Stimulated activated CD8-positive, alpha-beta memory T cell treated with anti-CD3 and anti-CD28 coated beads, Interleukin-12 subunit alpha, Interleukin-12 subunit beta, amount 100 ng/mL, for 4 hours (primary cell): ENCODE measurements around the gene UTS2R.
"Not testable (repeated sequence)": the region's sequence is repeated elsewhere in the genome, so short reads cannot be mapped to it uniquely, and the experiment has no call there.

ENCODE experiments used
- DNase-seq: peaks from one replicate; pipeline ENCODE4 v3.0.0-alpha.2; 2020; ENCODE audit warnings: low read depth

UTS2R gene

DNA sequence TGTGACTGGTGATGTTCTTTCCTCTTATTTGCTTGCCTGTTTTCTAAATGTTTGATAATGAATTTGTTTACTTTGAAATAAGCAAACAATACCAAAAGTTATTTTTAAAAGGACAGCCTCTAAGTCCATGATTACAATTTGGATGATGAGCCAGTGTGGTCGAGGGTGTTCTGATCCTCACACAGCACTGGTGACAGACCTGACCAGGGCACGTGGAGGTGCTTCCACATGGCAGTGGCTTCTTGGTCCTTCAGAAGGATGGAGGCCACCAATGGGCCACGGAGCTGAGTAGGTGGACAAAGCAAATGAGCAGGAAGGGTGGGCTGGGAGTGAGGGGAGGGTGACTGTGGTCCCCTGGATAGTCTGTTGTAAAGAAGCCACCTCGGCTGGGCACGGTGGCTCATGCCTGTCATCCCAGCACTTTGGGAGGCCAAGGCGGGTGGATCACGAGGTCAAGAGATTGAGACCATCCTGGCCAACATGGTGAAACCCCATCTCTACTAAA lies 16.7 kb upstream of the UTS2R start:
- DNase-seq: no peak

DNA sequence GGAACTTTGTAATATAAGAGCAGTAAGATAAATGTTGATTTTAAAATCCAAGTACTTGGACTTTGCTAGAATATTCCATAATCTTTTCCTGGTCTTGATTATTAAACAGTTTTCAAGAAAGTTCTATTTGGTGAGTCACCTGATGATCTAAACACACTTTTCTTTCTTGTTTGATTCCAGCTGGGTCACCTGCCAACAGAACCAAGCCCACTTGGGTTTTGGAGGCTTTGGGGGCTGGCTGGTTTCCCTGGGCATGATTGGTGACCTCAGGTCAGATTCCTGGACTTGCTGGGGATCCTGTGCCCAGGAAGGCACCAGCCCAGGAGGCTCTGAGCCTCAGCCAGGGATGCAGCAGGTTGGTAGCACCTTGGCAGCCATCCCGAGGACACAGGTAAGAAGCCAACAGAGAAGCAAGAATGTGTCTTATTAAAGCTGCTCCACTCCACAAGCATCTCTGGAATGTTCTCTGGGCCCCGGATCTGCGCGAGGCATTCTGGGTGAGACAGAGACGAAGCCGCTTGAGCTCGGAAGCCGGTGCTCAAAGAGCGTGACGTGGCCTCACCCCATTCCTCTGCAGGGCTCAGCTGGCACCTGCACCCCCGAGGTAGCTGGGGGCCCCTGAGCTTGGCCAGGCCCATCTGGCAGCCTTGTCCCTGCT lies 15.7 kb upstream of the UTS2R start:
- no peak for DNase-seq

DNA sequence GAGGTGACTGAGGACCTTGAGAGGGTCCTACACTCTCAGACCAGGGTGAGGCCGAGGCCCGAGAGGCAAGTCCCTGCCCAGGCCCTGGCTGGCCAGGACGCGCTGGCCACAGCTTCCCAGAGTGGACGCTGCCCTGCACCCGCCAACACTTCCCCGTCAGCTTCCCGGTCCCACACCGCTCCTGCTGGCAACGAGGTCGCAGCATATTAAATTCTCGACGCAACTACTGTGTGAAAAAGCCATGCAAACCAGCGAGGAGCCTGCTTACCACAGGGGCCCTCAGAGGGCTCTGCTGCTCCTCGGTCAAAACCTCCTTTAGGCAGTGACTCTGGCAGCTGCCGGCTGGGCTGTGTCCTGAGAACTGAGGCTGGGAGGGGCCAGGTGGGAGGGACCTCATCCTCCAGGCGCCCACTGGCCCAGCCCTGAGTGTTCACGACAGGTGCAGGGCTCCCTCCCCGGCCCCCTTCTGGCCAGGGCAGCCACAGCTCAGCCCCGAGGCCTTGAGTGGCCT lies 14.7 kb upstream of the UTS2R start:
- no peak for DNase-seq

DNA sequence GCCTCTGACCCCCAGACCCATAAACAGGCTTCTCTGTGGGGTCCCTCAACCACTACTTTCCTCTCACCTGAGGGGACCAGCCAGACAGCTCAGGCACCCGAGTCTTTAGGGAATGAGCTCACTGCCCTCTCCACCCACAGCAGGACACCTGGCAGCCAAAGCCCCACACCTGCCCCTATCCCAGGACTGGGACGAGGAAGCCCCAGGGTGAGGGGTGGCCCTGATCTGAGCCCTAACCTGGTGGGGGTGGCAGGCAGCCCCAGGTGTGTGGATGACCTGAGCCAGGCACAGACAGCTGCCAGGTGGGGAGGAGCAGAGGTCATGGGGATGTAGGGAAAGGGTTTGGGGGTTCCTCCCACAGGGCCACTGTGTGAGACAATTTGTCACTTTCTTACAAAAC lies 14.2 kb upstream of the UTS2R start:
- DNase-seq: no peak

DNA sequence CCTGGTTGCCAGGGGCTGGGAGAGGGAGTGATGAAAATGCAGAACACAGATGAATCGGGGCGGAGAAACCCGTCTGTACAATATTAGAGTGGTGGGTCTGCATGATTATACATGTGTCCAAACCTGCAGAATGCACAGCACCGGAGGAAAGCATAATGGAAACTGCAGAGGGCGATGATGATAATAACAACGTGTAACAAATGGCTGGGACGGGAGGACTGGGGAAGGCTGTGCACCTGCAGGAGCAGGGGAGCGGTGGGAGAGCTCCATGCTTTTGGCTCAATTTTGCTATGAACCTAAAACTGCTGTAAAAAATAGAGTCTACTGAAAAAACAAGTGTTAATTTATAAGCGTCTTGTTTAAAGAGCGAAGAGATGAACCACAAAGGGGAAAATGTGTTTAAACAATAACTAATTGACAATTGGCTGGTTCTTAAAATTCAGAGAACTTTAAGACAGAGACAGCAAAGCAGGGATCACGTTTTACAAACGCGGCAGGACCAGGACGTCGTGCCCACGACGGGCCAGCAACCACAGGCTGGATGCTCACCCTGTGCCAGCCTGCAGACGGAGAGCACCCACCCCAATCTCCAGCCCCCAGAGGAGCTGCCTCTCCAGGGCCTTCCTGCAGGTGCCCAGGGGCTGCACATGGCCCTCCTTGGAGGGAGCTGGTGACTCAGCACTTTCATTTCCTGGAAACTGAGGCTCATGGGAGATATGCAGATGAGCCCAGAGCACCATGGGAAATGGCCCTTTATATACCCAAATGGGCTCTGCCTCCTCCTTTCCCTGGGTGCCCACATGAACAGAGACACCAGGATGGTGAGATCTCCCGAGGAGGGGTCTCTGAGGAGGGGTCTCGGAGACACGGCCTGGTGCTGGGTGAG lies 12.9 kb upstream of the UTS2R start, which contains the start of gene TEX19:
Gene TEX19 (plus strand): TSS at position 783 of the 886 bp plus-strand sequence. CDS start 2,904 bp downstream, outside the sequence.
- DNase-seq: no peak

DNA sequence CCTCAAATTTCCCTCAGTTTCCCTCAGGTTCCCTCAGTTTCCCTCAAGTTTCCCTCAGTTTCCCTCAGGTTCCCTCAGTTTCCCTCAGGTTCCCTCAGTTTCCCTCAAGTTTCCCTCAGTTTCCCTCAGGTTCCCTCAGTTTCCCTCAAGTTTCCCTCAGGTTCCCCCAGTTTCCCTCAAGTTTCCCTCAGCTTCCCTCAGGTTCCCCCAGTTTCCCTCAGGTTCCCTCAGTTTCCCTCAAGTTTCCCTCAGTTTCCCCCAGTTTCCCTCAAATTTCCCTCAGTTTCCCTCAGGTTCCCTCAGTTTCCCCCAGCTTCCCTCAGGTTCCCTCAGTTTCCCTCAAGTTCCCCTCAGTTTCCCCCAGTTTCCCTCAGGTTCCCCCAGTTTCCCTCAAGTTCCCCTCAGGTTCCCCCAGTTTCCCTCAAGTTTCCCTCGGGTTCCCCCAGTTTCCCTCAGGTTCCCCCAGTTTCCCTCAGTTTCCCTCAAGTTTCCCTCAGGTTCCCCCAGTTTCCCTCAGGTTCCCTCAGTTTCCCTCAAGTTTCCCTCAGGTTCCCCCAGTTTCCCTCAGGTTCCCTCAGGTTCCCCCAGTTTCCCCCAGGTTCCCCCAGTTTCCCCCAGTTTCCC lies 12.0 kb upstream of the UTS2R start:
- DNase-seq: not testable (repeated sequence)

DNA sequence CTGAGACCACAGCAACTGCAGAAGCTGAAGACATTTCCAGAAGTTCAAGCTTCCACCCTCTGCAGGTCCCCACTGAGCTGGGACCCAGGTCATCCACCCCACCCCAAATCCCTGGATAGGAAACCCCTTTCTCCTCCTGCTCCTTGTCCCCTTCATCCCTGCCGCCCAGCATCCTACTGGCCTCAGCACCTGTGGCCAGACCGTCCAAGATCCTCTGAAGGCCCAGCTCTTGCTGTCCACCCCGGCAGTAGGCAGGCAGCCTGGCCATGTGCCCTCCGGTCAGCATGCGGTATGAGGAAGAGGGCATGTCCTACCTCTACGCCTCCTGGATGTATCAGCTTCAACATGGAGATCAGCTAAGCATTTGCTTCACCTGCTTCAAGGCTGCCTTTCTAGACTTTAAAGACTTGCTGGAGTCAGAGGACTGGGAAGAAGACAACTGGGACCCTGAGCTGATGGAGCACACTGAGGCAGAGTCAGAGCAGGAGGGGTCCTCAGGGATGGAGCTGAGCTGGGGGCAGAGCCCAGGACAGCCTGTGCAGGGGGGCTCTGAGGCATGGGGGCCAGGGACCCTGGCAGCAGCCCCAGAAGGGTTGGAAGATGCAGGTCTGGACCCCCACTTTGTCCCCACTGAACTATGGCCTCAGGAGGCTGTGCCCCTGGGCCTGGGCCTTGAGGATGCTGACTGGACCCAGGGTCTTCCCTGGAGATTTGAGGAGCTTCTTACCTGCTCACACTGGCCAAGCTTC lies 9.5 kb upstream of the UTS2R start:
- DNase-seq: no peak

DNA sequence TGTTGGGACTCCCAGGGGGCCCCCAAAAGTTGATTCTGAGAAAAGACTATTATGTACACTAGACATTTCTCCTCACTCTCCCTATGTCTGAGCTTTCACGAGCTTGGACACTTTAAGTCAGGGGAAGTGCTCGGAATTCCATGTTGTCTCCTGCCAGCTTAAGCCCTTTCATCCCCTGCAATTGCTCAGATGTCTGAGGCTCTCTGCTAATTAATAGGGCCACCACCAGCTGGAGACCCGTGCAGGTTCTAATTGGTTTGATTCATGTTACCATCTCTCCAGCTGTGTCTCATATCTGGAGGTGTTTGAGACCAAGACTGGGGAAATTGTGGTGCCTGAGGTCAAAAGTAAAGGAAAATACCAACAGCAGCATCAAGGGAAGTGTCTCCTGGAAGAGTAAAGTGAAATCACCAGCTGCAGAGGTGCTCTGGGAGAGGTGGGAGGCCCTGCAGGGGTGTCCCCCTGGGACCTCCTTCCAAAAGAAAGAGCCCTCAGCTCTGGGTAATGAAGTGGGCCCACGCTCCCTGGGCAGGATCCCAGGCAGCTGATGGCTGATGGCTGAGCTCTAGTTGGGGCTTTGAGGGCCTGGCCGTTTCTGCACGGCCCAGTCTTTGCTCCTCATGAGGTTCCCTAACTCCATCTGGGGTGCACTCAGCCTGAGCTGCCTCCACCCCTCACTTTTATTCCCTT lies 5.8 kb upstream of the UTS2R start:
- no peak for DNase-seq

DNA sequence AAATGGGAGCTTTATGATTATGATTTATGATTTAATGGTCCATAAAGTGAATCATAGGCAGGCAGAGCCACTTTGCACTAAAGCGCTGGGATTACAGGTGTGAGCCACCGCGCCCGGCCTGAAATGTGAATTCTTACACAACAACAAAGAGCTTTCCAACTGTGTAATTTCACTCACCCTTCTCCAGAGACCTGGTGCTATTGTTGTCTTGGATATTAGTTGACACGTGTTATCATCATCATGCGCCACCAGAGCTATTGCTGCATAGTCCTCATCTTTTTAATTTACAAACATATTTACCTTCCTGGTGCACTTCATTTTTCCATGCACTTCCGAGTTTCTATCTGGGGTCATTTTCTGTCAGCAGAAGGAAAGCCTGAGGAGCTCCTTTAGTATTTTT lies 4.8 kb upstream of the UTS2R start:
- DNase-seq: no peak

DNA sequence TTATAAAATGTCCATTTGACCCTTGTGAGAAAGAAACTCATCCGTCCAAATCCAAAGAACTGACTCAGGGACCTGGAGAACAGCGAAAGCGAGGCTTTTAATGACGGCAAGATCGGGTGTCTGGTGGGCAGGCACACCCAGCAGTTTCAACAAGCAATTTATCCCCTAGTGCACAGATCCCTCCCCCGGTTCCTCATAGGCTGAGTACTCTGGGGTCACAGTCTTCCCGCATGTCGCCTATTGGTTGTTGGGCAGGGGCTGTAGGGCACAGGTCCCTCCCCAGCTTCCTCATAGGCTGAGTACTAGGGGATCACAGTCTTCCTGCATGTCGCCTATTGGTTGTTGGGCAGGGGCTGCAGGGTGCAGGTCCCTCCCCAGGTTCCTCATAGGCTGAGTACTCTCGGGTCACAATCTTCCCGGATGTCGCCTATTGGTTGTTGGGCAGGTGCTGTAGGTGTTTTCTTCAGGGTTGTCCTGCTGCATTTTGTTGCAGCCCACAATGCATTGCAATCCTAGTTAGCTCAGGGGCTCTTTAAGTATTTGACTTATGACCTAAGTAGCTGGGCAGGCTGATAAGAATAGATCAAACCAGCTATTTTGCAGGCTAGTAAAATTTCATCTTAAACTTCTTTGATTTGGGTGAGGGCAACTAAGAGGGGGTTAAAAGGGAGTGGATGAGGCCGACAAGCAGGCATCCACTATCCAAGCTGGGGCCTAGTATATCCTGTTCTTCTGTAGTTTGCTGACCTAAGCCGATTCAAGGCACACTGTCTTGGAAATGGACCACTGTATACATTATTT lies 3.6 kb upstream of the UTS2R start:
- no peak for DNase-seq

DNA sequence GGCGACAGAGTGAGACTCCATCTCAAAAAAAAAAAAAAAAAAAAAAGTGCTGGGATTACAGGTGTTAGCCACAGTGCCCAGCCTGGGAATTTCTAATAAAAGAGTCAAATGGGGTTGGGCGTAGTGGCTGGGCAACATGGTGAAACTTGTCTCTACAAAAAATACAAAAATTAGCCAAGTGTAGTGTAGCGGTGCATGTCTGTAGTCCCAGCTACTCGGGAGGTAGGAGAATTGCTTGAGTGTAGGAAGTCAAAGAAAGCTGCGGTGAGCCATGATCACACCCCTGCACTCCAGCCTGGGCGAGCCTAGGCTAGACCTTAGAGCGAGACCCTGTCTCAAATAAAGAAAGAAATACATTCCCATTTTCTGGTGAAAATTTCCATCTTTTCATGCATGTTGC lies 2.4 kb upstream of the UTS2R start:
- DNase-seq: no peak

DNA sequence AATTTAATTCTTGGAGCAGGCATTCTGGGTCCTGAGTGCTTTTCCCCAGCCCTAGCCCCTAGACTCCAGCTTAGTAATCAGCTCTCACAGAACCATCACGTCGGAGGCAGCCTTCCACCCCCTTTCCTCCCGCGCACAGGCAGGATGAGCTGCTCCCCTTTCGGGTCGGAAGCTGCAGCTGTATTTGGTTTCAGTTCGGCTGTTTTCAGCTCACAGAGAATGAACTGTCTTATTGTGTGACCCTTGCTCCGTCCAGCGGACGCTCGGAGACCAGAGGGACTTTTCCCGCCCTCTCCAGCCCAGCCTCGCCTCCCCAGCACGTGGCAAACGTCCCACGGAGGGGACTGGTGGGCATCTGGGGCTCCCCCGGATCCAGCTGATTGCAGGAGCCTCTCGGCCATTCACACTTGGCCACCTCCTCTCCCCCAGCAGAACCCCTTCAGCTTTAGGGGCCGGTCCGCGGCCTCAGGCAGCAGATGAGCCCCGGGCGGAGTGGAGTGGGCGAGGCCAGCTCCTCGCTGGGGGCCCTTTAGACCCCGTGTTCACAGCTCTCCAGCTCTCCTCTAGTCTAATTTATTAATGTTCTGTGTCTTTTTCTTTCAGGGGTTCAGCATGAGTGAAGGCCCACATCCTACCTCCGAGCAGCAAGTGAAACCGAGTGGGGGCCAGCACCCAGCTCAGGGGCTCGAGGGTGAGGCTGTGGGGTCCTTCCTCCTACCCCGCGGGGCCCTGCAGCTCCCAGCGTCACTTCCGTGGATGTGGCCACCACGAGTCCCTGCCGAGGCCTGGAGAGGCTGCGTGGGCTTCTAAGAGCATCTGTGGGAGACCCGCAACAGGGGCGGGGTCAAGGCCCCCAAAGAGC lies 863 bp upstream of the UTS2R start:
- no peak for DNase-seq

DNA sequence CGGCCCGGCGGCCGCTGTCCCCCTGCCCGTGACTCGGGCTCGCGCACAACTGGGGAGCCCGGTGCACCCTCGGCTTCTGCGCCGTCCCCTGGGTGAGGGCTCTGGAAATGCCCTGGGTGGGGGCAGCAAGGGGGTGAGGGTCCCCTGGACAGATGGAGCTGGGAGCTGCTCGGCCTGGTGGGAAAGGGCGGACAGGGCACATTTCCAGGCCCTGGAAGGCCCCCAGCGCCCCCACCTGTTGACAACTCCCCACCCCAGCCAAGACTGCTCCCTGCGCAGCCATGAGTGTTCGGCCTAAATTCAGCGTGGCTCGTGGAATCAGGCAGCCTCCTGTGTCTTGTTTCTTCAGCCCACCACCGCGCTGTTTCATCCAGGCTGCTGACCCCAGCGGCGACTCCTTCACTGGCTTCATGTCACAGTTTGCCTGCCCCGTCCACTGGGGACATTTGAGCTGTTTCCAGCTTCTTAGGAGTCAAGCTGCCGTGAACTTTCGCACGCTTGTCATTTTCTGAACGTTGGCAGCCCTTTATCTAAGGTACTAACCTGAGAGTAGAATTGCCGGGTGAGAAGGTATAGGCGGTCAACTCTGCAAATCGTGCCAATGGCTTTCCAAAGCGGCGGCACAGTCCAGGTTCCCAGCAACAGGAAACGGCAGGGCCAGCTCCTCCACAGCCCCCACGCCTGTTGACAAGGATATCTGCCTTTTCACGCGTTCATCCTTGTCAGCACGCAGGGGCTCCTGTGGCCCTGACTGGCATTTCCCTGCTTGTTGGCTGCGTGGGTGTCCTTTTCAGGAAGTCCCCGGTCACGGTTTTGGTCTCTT lies 895 bp downstream of the UTS2R start:
- DNase-seq: no peak

DNA sequence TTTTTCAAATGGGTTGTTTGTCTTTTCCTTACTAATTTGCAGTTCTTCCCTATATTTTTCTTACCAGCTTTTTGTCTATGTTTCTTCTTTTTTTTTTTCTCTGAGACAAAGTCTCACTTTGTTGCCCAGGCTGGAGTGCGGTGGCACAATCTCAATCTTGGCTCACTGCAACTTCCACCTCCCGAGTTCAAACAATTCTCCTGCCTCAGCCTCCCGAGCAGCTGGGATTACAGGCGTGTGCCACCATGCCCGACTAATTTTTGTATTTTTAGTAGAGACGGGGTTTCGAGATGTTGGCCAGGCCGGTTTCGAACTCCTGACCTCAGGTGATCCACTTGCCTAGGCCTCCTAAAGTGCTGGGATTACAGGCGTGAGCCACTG lies 1.5 kb downstream of the UTS2R start:
- DNase-seq: not testable (repeated sequence)

DNA sequence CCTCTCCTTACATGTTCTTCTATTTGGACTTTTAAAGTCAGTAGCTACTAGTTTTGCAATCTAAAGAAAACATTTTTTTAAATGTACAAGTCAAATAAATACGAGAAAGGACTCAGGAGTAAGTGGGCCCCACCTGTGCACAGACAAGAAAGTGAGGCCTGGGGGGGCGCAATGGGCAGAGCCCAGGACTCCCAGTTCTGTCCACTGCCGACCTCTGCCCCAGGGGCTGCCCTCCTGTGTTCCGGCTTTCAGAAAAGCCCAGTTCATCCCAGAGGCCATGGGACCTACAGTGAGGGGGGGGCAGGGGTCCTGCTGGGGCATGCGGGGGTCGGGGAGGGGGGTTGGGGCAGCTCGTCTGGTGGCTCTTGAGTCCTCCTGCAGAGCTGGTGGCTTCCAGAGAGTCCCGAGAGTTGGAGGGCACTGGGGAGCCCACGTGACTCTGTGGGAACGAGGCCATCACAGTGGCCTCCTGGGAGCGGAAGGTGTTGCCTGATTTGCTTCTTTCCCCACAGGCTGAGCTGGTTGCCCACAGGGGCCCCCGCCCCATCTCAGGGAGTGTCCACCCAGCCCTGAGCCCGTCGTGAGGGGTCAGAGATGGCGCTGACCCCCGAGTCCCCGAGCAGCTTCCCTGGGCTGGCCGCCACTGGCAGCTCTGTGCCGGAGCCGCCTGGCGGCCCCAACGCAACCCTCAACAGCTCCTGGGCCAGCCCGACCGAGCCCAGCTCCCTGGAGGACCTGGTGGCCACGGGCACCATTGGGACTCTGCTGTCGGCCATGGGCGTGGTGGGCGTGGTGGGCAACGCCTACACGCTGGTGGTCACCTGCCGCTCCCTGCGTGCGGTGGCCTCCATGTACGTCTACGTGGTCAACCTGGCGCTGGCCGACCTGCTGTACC lies 2.4 kb downstream of the UTS2R start:
- DNase-seq: no peak

DNA sequence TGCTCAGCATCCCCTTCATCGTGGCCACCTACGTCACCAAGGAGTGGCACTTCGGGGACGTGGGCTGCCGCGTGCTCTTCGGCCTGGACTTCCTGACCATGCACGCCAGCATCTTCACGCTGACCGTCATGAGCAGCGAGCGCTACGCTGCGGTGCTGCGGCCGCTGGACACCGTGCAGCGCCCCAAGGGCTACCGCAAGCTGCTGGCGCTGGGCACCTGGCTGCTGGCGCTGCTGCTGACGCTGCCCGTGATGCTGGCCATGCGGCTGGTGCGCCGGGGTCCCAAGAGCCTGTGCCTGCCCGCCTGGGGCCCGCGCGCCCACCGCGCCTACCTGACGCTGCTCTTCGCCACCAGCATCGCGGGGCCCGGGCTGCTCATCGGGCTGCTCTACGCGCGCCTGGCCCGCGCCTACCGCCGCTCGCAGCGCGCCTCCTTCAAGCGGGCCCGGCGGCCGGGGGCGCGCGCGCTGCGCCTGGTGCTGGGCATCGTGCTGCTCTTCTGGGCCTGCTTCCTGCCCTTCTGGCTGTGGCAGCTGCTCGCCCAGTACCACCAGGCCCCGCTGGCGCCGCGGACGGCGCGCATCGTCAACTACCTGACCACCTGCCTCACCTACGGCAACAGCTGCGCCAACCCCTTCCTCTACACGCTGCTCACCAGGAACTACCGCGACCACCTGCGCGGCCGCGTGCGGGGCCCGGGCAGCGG lies 3.2 kb downstream of the UTS2R start:
- DNase-seq: no peak
